Measurements from ENCODE around the gene FKBP10. TPM values are rescaled to one million over a fixed set of nuclear protein-coding genes. Genes with fewer than 3 reads are reported as not detected.
"Not testable (repeated sequence)": the region's sequence is repeated elsewhere in the genome, so short reads cannot be mapped to it uniquely, and the experiment has no call there.

Gene FKBP10
- total RNA-seq, 6 experiments from 2014 or later = 417 to 500 (median 442) TPM

DNA sequence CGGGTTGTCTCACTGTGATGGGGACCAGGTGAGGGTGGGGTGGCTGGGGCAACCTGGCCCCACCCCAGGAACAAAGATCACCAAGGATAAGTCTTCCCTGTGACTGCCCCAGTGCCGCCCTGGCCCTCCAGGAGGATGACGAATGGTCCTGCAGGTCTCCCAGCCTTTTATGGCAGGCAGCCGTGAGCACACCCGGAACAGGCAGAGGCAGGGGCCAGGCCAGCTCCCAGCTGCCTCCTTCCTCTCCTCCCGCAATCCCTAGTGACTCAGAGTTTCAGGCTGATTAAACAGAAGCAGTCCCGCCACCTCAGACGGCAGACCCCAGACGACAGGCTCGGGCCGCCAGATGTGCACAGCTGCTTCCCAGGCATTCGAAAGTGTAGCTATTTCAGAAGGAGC, 39.6 kb upstream of the FKBP10 start:
- peaks cover 2% of the 10 kb centered on the region; the same call in 1 of the 2 replicates for H3K27me3 Mint-ChIP-seq (ENCODE audit: insufficient read depth)
- peaks cover 33% of the 10 kb centered on the region for H3K4me1 Mint-ChIP-seq (ENCODE audit: low read depth)
- peak; percentile 81 for DNase-seq
- no peak overlapping the region for H3K27ac Mint-ChIP-seq
- H3K4me3 Mint-ChIP-seq = no peak overlapping the region; the same call in 1 of the 2 replicates
- TF ChIP-seq, protein P1, sequence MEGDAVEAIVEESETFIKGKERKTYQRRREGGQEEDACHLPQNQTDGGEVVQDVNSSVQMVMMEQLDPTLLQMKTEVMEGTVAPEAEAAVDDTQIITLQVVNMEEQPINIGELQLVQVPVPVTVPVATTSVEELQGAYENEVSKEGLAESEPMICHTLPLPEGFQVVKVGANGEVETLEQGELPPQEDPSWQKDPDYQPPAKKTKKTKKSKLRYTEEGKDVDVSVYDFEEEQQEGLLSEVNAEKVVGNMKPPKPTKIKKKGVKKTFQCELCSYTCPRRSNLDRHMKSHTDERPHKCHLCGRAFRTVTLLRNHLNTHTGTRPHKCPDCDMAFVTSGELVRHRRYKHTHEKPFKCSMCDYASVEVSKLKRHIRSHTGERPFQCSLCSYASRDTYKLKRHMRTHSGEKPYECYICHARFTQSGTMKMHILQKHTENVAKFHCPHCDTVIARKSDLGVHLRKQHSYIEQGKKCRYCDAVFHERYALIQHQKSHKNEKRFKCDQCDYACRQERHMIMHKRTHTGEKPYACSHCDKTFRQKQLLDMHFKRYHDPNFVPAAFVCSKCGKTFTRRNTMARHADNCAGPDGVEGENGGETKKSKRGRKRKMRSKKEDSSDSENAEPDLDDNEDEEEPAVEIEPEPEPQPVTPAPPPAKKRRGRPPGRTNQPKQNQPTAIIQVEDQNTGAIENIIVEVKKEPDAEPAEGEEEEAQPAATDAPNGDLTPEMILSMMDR (IDR thresholded peaks at IDR 0.05) = no peak
- no peaks in the 10 kb centered on the region for H3K36me3 Mint-ChIP-seq (ENCODE audit: low read depth)
- no peaks in the 10 kb centered on the region for H3K9me3 Mint-ChIP-seq

DNA sequence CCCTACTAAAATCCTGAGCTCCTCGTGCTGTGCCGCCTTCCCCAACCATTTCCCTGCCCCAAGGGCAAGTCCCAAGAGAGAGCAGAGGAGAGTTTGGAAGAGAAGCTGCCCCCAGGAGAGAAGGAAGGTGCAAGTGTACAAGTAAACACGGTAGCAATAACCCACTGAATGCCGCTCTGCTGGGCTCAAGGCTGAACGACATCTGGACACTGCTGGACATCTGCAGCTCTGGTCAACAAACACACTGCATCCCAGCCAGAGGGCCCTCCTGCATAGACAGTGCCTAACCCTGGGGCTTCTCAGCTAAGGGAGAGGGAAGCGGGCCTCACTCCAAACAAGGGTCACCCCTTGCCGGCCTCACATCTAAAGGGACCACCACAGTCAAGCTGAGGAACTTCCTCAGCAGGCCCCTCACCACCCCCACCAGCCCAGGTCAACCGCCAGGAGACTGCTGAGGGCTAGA, 39.0 kb upstream of the FKBP10 start:
- no peaks in the 10 kb centered on the region for H3K9me3 Mint-ChIP-seq
- TF ChIP-seq, protein P1 (IDR thresholded peaks at IDR 0.05) = no peak
- H3K36me3 Mint-ChIP-seq (ENCODE audit: low read depth) = no peaks in the 10 kb centered on the region
- DNase-seq = no peak
- H3K4me3 Mint-ChIP-seq = no peak overlapping the region
- H3K27me3 Mint-ChIP-seq (ENCODE audit: insufficient read depth) = peaks cover 2% of the 10 kb centered on the region; the same call in 1 of the 2 replicates
- H3K4me1 Mint-ChIP-seq (ENCODE audit: low read depth) = peaks cover 34% of the 10 kb centered on the region
- H3K27ac Mint-ChIP-seq = no peak overlapping the region

DNA sequence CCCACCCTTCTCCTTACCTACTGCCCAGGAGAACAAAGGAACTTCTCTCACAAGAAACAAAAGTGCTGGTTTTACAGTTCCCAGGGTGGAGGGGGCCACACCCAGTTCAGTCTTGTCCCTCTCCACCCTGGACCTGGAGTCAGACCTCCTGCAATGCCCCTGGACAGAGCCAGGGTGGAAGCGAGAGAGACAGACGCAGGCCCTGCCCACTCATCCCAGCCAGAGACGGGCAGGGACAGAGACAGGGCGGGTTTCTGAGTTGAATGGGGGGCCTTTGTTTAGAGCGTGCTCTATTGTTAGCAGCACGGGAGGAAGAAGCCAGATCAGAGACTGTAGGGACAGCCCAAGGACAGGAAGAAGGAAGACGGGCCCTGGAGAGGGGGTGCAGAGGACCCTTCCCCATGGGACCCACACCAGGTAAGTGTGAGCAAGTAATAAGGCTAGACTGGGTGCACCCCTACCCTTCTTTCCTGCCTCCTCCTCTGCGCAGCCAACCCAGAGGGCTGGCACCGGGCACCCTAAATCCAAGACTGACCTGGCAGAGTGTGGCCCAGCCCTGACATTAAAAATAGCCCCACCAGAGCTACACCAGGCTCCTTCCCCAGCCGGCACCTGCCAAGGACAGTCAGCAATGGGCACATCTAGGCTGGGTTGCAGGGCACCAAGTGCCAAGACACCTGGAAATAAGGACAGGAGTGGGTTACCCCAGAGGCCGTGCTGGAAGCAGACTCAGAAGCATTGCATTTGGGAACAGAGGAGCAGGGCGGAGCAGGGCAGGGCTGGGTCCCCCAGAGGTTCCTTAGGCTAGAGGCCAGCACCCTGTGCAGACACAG, 37.2 kb upstream of the FKBP10 start:
- Mint-ChIP-seq H3K27ac (no peak overlapping the region), H3K4me1 (ENCODE audit: low read depth) (peaks cover 34% of the 10 kb centered on the region), H3K27me3 (ENCODE audit: insufficient read depth) (peaks cover 2% of the 10 kb centered on the region; the same call in 1 of the 2 replicates), H3K36me3 (ENCODE audit: low read depth) (no peaks in the 10 kb centered on the region), H3K9me3 (no peaks in the 10 kb centered on the region), H3K4me3 (no peak overlapping the region)
- TF ChIP-seq, protein P1 (IDR thresholded peaks at IDR 0.05) = no peak
- DNase-seq = no peak

DNA sequence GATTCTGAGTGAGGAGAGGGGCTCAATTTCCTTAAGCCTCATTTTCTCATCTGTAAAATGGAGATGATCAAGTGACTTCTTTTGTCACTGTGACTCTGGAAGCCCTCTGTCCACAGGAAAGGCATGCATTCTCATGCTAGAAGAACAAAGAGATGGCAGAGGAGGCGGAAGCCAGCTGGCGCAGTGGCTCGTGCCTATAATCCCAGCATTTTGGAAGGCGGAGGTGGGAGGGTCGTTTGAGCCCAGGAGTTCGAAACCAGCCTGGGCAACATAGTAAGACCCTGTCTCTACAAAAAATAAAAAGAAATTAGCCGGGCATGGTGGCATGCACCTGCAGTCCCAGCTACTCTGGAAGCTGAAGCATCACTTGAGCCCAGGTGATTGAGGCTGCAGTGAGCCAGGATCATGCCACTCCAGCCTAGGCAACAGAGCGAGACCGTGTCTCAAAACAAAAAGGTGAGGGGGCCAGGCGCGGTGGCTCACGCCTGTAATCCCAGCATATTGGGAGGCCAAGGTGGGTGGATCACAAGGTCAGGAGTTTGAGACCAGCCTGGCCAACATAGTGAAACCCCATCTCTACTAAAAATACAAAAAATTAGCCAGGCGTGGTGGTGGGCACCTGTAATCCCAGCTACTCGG, 36.4 kb upstream of the FKBP10 start:
- not testable (repeated sequence) for H3K36me3 Mint-ChIP-seq (ENCODE audit: low read depth)

DNA sequence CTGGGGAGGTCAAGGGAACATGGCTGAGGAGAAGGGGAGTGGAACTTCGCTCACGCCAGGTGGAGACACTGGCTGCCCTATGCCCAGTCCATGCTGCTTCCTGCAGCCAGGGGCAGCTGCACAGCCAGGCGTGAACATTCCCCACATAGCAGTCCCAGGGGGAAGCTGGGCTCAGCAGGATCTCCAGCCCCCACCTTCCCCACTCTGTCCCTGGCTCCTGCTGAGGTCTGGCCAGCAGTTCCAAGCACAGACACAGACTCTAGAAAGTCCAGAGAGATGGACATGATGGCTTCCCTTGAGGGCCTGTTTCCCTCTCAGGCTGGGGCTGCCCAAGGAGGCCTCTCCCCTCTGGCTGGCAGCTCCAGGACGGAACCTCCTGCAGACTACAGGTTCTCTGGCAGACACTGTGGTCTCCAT, 35.6 kb upstream of the FKBP10 start:
- peaks cover 2% of the 10 kb centered on the region; the same call in 1 of the 2 replicates for H3K27me3 Mint-ChIP-seq (ENCODE audit: insufficient read depth)
- H3K4me1 Mint-ChIP-seq (ENCODE audit: low read depth) = peaks cover 34% of the 10 kb centered on the region
- no peak overlapping the region for H3K4me3 Mint-ChIP-seq
- TF ChIP-seq, protein P1 (IDR thresholded peaks at IDR 0.05) = peak; percentile 22; the same call in 1 of the 2 replicates
- H3K27ac Mint-ChIP-seq = peak overlapping the region; percentile 81
- no peak for DNase-seq
- no peaks in the 10 kb centered on the region for H3K9me3 Mint-ChIP-seq
- H3K36me3 Mint-ChIP-seq (ENCODE audit: low read depth) = no peaks in the 10 kb centered on the region

More for the DNA sequence above, 36.4 kb upstream of the FKBP10 start:
- not testable (repeated sequence) for H3K27me3 Mint-ChIP-seq (ENCODE audit: insufficient read depth); H3K27ac Mint-ChIP-seq; H3K9me3 Mint-ChIP-seq; H3K4me3 Mint-ChIP-seq; DNase-seq
- H3K4me1 Mint-ChIP-seq (ENCODE audit: low read depth) = peaks cover 34% of the 10 kb centered on the region

All from HFFc6 (cell line).